Ecto neural progenitor cell (in vitro differentiated cells): ENCODE data around the gene CHRDL2.

ENCODE experiments used
- DNase-seq: peaks from one replicate; pipeline ENCODE4 v3.0.0-alpha.2; 2018; ENCODE audit warnings: low spot score

The CHRDL2 gene

GRCh38 chr11:74710281-74710938, 20.8 kb downstream of the CHRDL2 start:
- DNase-seq: no peak

GRCh38 chr11:74709175-74709574, 22.1 kb downstream of the CHRDL2 start:
- no peak for DNase-seq

- no peak for DNase-seq
Measured at GRCh38 chr11:74707602-74708510, 23.4 kb downstream of the CHRDL2 start.

GRCh38 chr11:74707182-74707581, 24.0 kb downstream of the CHRDL2 start:
- DNase-seq: no peak

- DNase-seq: no peak
Measured at GRCh38 chr11:74703211-74703610, 28.0 kb downstream of the CHRDL2 start.

- DNase-seq: peak; percentile 80
Measured at GRCh38 chr11:74702383-74703007, 28.7 kb downstream of the CHRDL2 start.

GRCh38 chr11:74701351-74701750, 29.9 kb downstream of the CHRDL2 start:
- no peak for DNase-seq

- DNase-seq: no peak
Measured at GRCh38 chr11:74699615-74700396, 31.4 kb downstream of the CHRDL2 start.

GRCh38 chr11:74697722-74698121, 33.5 kb downstream of the CHRDL2 start:
- no peak for DNase-seq

- DNase-seq: no peak
Measured at GRCh38 chr11:74696939-74697675, 34.1 kb downstream of the CHRDL2 start.

GRCh38 chr11:74696500-74696899, 34.7 kb downstream of the CHRDL2 start:
- DNase-seq: no peak

GRCh38 chr11:74695705-74696280, 35.4 kb downstream of the CHRDL2 start:
- DNase-seq: no peak

GRCh38 chr11:74694136-74694930, 36.9 kb downstream of the CHRDL2 start:
- DNase-seq: no peak

- DNase-seq: no peak
Measured at GRCh38 chr11:74693531-74693930, 37.7 kb downstream of the CHRDL2 start.

GRCh38 chr11:74691755-74692154, 39.5 kb downstream of the CHRDL2 start:
- DNase-seq: no peak

- no peak for DNase-seq
Measured at GRCh38 chr11:74689666-74690065, 41.6 kb downstream of the CHRDL2 start.

- DNase-seq: no peak
Measured at GRCh38 chr11:74687237-74688023, 43.8 kb downstream of the CHRDL2 start.

- DNase-seq: no peak
Measured at GRCh38 chr11:74686792-74687191, 44.4 kb downstream of the CHRDL2 start.

GRCh38 chr11:74685905-74686304, 45.3 kb downstream of the CHRDL2 start:
- DNase-seq: no peak
